Measurements from ENCODE around the gene STK17B. TPM values are rescaled to one million over a fixed set of nuclear protein-coding genes. Genes with fewer than 3 reads are reported as not detected.
A peak's percentile ranks its signal among the peaks of the same experiment; 100 is the strongest.

STK17B gene
- 71.9 TPM for polyA plus RNA-seq

DNA sequence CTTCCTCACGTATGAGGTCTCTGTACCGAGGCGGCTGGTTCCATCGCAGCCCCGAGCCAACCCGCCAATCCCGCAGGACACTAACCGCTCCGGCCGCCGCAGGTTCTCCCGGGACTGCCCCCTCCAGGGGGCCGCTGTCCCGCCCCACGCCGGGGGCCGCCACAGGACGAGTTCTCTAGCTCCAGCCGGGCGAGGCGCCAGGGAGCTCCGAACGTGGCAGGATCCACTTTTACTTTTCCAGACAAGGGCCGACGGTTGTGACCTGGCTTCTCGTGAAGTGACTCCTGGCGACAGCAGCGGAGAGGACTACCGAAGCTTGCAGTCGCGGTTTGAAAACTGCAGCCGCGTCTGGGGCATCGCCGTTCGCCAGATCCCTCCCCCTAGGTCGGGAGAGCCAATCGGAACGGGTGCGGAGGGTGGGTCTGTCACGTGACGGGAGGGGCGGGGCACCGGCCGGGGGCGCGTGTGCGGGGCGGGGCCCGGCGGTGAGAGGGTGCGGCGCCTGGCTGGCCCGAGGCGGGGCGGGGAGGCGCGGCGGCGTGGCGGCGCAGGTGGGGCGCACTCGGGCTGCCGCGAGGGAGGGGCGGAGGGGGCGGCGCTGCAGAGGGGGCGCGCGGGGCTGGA lies at the start of gene STK17B:
TSS of gene STK17B (minus strand) at position 331 of the 624 bp plus-strand sequence. CDS start 8,195 bp downstream, outside the sequence.
- H3K27me3 Mint-ChIP-seq = no peaks in the 10 kb centered on the region
- no peaks in the 10 kb centered on the region for H3K9me3 Mint-ChIP-seq
- peak within 1 kb of the TSS; percentile 97 to 99 (median 98) for H3K27ac Mint-ChIP-seq
- peaks cover 28 to 35% (median 30%) of the 10 kb centered on the region in 3 donors for H3K4me1 Mint-ChIP-seq
- peaks cover 7% of the 10 kb centered on the region for H3K36me3 Mint-ChIP-seq
- H3K4me3 Mint-ChIP-seq = peak within 1 kb of the TSS; percentile 98 to 99 (median 99)

GRCh38 chr2:196220671-196221070 lies 49.3 kb upstream of the STK17B start:
- Mint-ChIP-seq H3K9me3 (no peaks in the 10 kb centered on the region), H3K36me3 (peaks cover 5% of the 10 kb centered on the region), H3K4me1 (peaks cover 20 to 37% (median 31%) of the 10 kb centered on the region in 3 donors), H3K27ac (no peak overlapping the region), H3K4me3 (no peak overlapping the region), H3K27me3 (no peaks in the 10 kb centered on the region)

DNA sequence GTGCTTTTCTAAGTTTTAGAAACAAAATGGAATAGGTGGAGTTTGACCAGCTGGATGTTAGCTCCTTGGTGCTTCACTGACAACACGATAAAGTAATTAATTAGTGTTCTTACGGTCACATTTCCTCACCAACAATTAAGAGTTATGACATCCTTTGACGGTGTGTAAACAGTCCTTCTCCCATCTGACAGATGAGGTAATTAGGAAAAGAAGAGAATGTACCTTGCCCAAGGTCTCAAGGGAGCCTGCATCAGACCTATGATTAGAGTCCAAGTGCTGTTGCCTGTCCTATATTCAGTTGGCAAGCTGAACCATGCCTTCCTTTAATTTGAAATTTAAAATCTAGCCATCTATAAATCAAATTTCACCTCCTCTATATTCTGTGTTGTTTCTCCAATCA lies 48.3 kb upstream of the STK17B start:
- peaks cover 5% of the 10 kb centered on the region for H3K36me3 Mint-ChIP-seq
- peaks cover 15 to 31% (median 31%) of the 10 kb centered on the region in 3 donors for H3K4me1 Mint-ChIP-seq
- H3K27ac Mint-ChIP-seq = peak overlapping the region in 1 of 3 donors; percentile 62
- no peaks in the 10 kb centered on the region for H3K27me3 Mint-ChIP-seq
- no peaks in the 10 kb centered on the region for H3K9me3 Mint-ChIP-seq
- no peak overlapping the region for H3K4me3 Mint-ChIP-seq

GRCh38 chr2:196218106-196218505 lies 46.7 kb upstream of the STK17B start:
- Mint-ChIP-seq H3K27ac (no peak overlapping the region), H3K4me1 (peaks cover 15 to 36% (median 33%) of the 10 kb centered on the region in 3 donors), H3K4me3 (no peak overlapping the region), H3K36me3 (peaks cover 3% of the 10 kb centered on the region), H3K27me3 (no peaks in the 10 kb centered on the region), H3K9me3 (no peaks in the 10 kb centered on the region)

DNA sequence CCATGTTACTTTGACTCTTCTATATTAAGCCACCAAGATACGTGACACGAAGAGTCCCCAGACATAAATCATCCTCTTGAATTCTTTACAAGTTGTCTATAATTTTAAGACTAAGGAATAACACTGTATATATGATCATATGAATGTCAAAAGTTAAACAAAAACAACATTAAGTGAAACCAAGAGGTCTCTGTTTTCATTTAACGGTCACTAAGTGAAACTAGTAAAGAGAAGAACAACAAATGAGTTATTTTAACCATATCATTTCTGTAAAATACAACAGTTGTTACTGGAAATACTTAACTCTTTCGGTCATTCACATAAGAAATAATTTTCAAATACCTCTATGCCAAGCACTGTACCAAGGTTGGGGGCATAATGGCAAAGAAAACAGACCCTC lies 45.7 kb upstream of the STK17B start:
- Mint-ChIP-seq H3K27me3 (no peaks in the 10 kb centered on the region), H3K4me1 (peaks cover 20 to 43% (median 41%) of the 10 kb centered on the region in 3 donors), H3K36me3 (peaks cover 3% of the 10 kb centered on the region), H3K4me3 (peak overlapping the region in 1 of 4 donors; percentile 5), H3K9me3 (peaks cover 0 to 3% (median 0%) of the 10 kb centered on the region in 3 donors), H3K27ac (peak overlapping the region in 1 of 3 donors; percentile 20)

- Mint-ChIP-seq H3K27ac (peak overlapping the region in 1 of 3 donors; percentile 16), H3K9me3 (peaks cover 0 to 4% (median 0%) of the 10 kb centered on the region in 3 donors), H3K36me3 (peaks cover 3% of the 10 kb centered on the region), H3K4me3 (no peak overlapping the region), H3K27me3 (peaks cover 5% of the 10 kb centered on the region), H3K4me1 (peaks cover 30 to 47% (median 43%) of the 10 kb centered on the region in 3 donors)
Observed at GRCh38 chr2:196215376-196215775, 44.0 kb upstream of the STK17B start.

DNA sequence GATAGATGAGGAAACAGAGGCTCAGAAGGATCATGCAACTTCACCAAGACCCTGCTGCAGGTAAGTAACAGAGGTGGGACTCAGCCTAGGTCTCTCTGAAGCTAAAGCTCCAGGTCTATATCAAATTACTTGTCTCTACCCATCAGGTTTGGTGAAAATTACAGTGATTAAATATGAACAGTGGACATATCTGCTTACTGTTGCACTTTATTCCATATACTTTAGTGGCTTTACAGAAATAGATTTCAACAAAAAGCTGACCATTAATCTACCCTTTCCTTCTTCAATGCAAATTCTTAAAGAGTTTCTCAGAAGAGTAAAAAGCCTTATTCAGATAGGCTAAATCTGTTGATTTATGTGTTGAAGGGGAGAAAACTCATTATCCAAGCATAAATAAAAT lies 42.8 kb upstream of the STK17B start:
- Mint-ChIP-seq H3K27me3 (peaks cover 5% of the 10 kb centered on the region), H3K36me3 (peaks cover 3% of the 10 kb centered on the region), H3K4me1 (peaks cover 36 to 51% (median 42%) of the 10 kb centered on the region in 3 donors), H3K27ac (peak overlapping the region; percentile 18 to 83 (median 53)), H3K9me3 (peaks cover 0 to 4% (median 0%) of the 10 kb centered on the region in 3 donors), H3K4me3 (peak overlapping the region in 1 of 4 donors; percentile 78)

DNA sequence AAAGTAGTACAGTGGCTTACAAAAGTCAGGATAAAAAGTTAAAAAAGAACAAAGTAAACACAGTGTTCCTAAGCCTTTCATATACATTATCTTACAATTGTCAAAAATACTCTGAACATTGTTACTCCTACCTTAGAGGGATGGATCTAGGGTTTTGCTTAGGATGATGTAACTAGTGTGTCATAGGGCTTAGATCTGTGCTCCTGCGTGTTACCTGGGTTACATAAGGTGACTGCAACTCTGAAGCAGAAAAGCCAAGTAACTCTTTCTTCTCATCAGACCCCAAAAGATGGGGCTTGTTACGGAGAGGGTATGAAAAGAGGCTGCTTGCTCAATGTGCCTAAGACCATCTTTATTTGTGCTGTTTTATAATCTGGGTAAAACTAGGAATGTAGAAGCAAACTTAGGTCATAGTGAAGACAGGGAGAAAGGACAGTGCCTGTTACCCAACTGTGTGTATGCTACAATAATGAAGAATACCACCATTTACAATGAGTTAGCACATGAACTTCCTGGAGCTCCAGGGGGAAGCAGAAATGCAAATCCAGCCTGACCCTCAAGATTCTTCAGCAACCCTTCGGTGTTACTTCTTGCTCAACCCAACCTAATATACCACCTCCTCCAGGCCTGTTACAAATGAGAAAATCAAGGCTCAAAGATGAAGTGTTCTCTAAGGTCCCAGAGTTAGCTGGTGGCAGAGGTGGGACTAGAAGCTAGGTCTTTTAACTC lies 42.0 kb upstream of the STK17B start:
- Mint-ChIP-seq H3K4me1 (peaks cover 42 to 54% (median 43%) of the 10 kb centered on the region in 3 donors), H3K27me3 (peaks cover 5% of the 10 kb centered on the region), H3K27ac (peak overlapping the region; percentile 60 to 91 (median 84)), H3K36me3 (peaks cover 1% of the 10 kb centered on the region), H3K9me3 (peaks cover 0 to 4% (median 0%) of the 10 kb centered on the region in 3 donors), H3K4me3 (peak overlapping the region in 3 of 4 donors; percentile 51 to 78 (median 58))

GRCh38 chr2:196208915-196209314 lies 37.5 kb upstream of the STK17B start:
- Mint-ChIP-seq H3K4me3 (peak overlapping the region in 1 of 4 donors; percentile 2), H3K4me1 (peaks cover 34 to 49% (median 38%) of the 10 kb centered on the region in 3 donors), H3K36me3 (no peaks in the 10 kb centered on the region), H3K27ac (peak overlapping the region; percentile 11 to 87 (median 61)), H3K27me3 (peaks cover 5% of the 10 kb centered on the region), H3K9me3 (peaks cover 0 to 4% (median 0%) of the 10 kb centered on the region in 3 donors)

- Mint-ChIP-seq H3K4me3 (no peak overlapping the region), H3K9me3 (no peaks in the 10 kb centered on the region), H3K4me1 (peaks cover 25 to 39% (median 33%) of the 10 kb centered on the region in 3 donors), H3K36me3 (no peaks in the 10 kb centered on the region), H3K27ac (peak overlapping the region in 2 of 3 donors; percentile 56 to 58), H3K27me3 (peaks cover 5% of the 10 kb centered on the region)
Observed at GRCh38 chr2:196206804-196207203, 35.4 kb upstream of the STK17B start.

GRCh38 chr2:196205881-196206435 lies 34.6 kb upstream of the STK17B start:
- peaks cover under 1% of the 10 kb centered on the region for H3K27me3 Mint-ChIP-seq
- no peak overlapping the region for H3K4me3 Mint-ChIP-seq
- H3K36me3 Mint-ChIP-seq = no peaks in the 10 kb centered on the region
- H3K4me1 Mint-ChIP-seq = peaks cover 23 to 39% (median 29%) of the 10 kb centered on the region in 3 donors
- H3K27ac Mint-ChIP-seq = no peak overlapping the region
- no peaks in the 10 kb centered on the region for H3K9me3 Mint-ChIP-seq

DNA sequence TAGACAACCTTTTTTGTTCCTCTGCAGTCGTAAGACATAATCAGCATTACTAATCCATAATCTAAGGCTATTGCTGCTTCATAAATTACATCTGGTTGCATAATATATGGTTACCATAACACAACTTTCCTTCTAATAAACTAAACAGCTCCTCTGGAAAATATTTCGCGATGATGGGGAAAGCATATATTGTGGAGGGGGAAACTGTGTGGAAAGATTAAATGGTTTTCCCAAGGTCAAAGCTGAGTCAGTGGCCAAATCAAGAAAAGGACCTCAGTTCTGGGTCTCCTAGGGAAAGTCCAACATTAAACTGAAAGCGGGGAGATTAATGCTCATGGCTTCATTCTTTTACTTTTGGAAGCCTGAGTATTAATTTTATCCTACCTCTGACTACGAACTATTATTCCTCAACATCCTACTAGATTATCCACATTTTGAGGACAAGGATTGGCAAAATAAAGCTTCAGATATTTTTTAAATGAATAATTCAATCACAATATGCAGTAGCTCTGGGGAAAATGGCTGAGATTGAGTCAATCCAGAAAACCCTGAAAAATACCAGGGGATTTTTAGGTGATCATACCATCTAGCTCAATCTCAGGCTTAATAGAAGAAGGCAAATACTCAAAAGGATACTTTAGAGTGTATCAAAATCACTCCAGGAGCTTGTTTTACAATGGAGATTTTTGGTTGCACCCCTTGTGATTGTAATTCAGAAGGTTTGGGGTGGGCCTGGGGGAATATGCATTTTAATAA lies 33.8 kb upstream of the STK17B start:
- no peak overlapping the region for H3K27ac Mint-ChIP-seq
- no peaks in the 10 kb centered on the region for H3K36me3 Mint-ChIP-seq
- H3K4me1 Mint-ChIP-seq = peaks cover 22 to 44% (median 35%) of the 10 kb centered on the region in 3 donors
- H3K4me3 Mint-ChIP-seq = no peak overlapping the region
- H3K27me3 Mint-ChIP-seq = no peaks in the 10 kb centered on the region
- H3K9me3 Mint-ChIP-seq = no peaks in the 10 kb centered on the region

- Mint-ChIP-seq H3K27me3 (no peaks in the 10 kb centered on the region), H3K27ac (peak overlapping the region in 2 of 3 donors; percentile 83 to 88), H3K4me1 (peaks cover 25 to 37% (median 26%) of the 10 kb centered on the region in 3 donors), H3K4me3 (peak overlapping the region; percentile 27 to 90 (median 80)), H3K36me3 (no peaks in the 10 kb centered on the region), H3K9me3 (peaks cover 0 to 2% (median 2%) of the 10 kb centered on the region in 3 donors)
Observed at GRCh38 chr2:196201229-196202009, 30.0 kb upstream of the STK17B start.

DNA sequence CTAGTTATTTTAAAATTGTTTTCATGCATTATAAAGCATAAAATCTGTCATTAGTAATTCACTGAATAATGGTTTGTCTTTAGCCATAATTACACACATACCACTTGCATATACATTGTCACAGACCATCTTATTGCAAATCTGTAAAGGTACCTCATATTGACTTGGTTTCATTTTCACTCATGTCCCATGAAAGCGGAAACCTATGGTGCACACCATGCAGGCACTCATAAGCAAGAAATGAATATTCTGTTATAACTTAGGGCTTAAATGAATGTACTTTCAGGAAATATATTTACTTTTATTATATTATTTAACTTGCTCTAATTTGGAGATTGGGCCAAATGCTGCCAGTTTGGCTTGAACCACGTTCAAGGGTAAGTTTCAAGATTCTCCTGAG lies 29.2 kb upstream of the STK17B start:
- peak overlapping the region in 2 of 3 donors; percentile 71 to 88 for H3K27ac Mint-ChIP-seq
- H3K4me3 Mint-ChIP-seq = peak overlapping the region; percentile 27 to 89 (median 76)
- peaks cover 29 to 35% (median 31%) of the 10 kb centered on the region in 3 donors for H3K4me1 Mint-ChIP-seq
- no peaks in the 10 kb centered on the region for H3K36me3 Mint-ChIP-seq
- H3K9me3 Mint-ChIP-seq = peaks cover 0 to 2% (median 2%) of the 10 kb centered on the region in 3 donors
- H3K27me3 Mint-ChIP-seq = no peaks in the 10 kb centered on the region

Data from IgD-negative memory B cell (primary cell).